ENCODE measurements around the gene TSSK3. TPM values are rescaled to one million over a fixed set of nuclear protein-coding genes. Genes with fewer than 3 reads are reported as not detected.

Gene TSSK3
- total RNA-seq, 1 experiment from 2014 or later: 2.6 TPM

DNA sequence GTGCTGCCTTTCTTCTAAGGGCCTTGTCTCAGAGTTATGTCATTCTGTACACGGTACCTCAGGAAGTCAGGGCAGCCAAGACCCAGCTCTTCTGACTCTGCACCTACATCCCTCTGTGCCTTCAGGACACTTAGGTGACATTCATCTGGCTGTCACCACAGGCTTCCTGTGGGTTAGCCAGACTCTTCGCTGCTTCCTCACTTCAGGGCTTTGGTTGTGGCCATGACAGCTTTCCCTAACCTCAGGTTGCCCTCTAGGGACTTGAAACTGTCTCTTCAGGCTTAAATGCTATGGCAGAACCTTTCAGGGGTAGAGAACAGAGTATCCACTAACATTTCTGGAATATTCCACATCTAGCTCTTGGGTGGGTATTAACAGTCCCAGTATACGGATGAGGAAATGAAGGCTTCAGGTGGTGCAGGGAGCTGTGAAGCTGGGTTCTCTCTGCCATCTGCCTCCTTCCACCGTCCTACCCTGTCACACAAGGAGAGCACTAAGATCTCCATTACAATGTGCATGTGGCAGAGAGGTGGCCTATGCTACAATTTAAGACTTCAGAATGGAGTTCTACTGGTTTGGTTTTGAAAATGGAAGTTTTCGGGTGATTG is 9.9 kb downstream of the TSSK3 start:
- BruUV-seq (replicated peaks): no TSS peak
- Mint-ChIP-seq H3K4me1 (ENCODE audit: low read depth, unreplicated experiment) (no peaks in the 10 kb centered on the region), H3K9me3 (ENCODE audit: unreplicated experiment) (no peaks in the 10 kb centered on the region), H3K36me3 (ENCODE audit: insufficient read depth, unreplicated experiment) (peaks cover 35% of the 10 kb centered on the region), H3K27ac (ENCODE audit: unreplicated experiment) (no peak overlapping the region), H3K27me3 (ENCODE audit: insufficient read depth, unreplicated experiment) (no peaks in the 10 kb centered on the region), H3K4me3 (ENCODE audit: unreplicated experiment) (no peak overlapping the region)
- ChIA-PET POLR2A (no interaction called here), CTCF (interaction anchor here (1.1 kb wide), 1 partner anchor 157 kb away, joined by 3 read pairs; no protein-coding TSS in a partner anchor)
- H3K9me3 ChIP-seq: no peaks in the 10 kb centered on the region
- no peaks in the 10 kb centered on the region; the same call in 1 of the 2 replicates for H3K36me3 ChIP-seq (ENCODE audit: control insufficient read depth, insufficient read depth, low read length)
- no peak overlapping the region for H3K4me3 ChIP-seq (ENCODE audit: low read depth, low read length)
- DNase-seq: no peak
- intact Hi-C loops (cut with micrococcal nuclease; ENCODE audit: unreplicated experiment): no loop called here
- no peaks in the 10 kb centered on the region for H3K4me1 ChIP-seq
- no peaks in the 10 kb centered on the region for H3K27me3 ChIP-seq (replicated peaks; ENCODE audit: control insufficient read depth, insufficient read depth, low read length)
- TF ChIP-seq, protein P1, sequence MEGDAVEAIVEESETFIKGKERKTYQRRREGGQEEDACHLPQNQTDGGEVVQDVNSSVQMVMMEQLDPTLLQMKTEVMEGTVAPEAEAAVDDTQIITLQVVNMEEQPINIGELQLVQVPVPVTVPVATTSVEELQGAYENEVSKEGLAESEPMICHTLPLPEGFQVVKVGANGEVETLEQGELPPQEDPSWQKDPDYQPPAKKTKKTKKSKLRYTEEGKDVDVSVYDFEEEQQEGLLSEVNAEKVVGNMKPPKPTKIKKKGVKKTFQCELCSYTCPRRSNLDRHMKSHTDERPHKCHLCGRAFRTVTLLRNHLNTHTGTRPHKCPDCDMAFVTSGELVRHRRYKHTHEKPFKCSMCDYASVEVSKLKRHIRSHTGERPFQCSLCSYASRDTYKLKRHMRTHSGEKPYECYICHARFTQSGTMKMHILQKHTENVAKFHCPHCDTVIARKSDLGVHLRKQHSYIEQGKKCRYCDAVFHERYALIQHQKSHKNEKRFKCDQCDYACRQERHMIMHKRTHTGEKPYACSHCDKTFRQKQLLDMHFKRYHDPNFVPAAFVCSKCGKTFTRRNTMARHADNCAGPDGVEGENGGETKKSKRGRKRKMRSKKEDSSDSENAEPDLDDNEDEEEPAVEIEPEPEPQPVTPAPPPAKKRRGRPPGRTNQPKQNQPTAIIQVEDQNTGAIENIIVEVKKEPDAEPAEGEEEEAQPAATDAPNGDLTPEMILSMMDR (IDR thresholded peaks at IDR 0.05; ENCODE audit: insufficient read depth in 1 of 2, low read depth in 1 of 2, low read length in 1 of 2, severe bottlenecking in 1 of 2, unreplicated experiment in 1 of 2): no peak

- intact Hi-C loops (cut with micrococcal nuclease; ENCODE audit: unreplicated experiment): no loop called here
- ChIA-PET POLR2A (no interaction called here), CTCF (no interaction called here)
- no peaks in the 10 kb centered on the region for H3K27me3 ChIP-seq (replicated peaks; ENCODE audit: control insufficient read depth, insufficient read depth, low read length)
- H3K4me3 Mint-ChIP-seq (ENCODE audit: unreplicated experiment): no peak overlapping the region
- H3K27me3 Mint-ChIP-seq (ENCODE audit: insufficient read depth, unreplicated experiment): no peaks in the 10 kb centered on the region
- H3K27ac Mint-ChIP-seq (ENCODE audit: unreplicated experiment): no peak overlapping the region
- no peaks in the 10 kb centered on the region; the same call in 1 of the 2 replicates for H3K36me3 ChIP-seq (ENCODE audit: control insufficient read depth, insufficient read depth, low read length)
- no TSS peak for BruUV-seq (replicated peaks)
- H3K4me3 ChIP-seq (ENCODE audit: low read depth, low read length): no peak overlapping the region
- H3K4me1 Mint-ChIP-seq (ENCODE audit: low read depth, unreplicated experiment): no peaks in the 10 kb centered on the region
- H3K4me1 ChIP-seq: no peaks in the 10 kb centered on the region
- DNase-seq: no peak
- TF ChIP-seq, protein P1 (IDR thresholded peaks at IDR 0.05; ENCODE audit: insufficient read depth in 1 of 2, low read depth in 1 of 2, low read length in 1 of 2, severe bottlenecking in 1 of 2, unreplicated experiment in 1 of 2): no peak
- H3K9me3 Mint-ChIP-seq (ENCODE audit: unreplicated experiment): no peaks in the 10 kb centered on the region
- H3K36me3 Mint-ChIP-seq (ENCODE audit: insufficient read depth, unreplicated experiment): peaks cover 45% of the 10 kb centered on the region
- no peaks in the 10 kb centered on the region for H3K9me3 ChIP-seq
Observed at GRCh38 chr1:32373996-32374592, 11.8 kb downstream of the TSSK3 start.

GRCh38 chr1:32376199-32376598 is 13.9 kb downstream of the TSSK3 start:
- peaks cover 61% of the 10 kb centered on the region for H3K36me3 Mint-ChIP-seq (ENCODE audit: insufficient read depth, unreplicated experiment)
- DNase-seq: no peak
- no peaks in the 10 kb centered on the region for H3K9me3 Mint-ChIP-seq (ENCODE audit: unreplicated experiment)
- intact Hi-C loops (cut with micrococcal nuclease; ENCODE audit: unreplicated experiment): no loop called here
- H3K27ac Mint-ChIP-seq (ENCODE audit: unreplicated experiment): no peak overlapping the region
- Histone ChIP-seq H3K27me3 (replicated peaks; ENCODE audit: control insufficient read depth, insufficient read depth, low read length) (no peaks in the 10 kb centered on the region), H3K9me3 (no peaks in the 10 kb centered on the region), H3K4me3 (ENCODE audit: low read depth, low read length) (no peak overlapping the region), H3K4me1 (no peaks in the 10 kb centered on the region), H3K36me3 (ENCODE audit: control insufficient read depth, insufficient read depth, low read length) (no peaks in the 10 kb centered on the region; the same call in 1 of the 2 replicates)
- H3K4me1 Mint-ChIP-seq (ENCODE audit: low read depth, unreplicated experiment): no peaks in the 10 kb centered on the region
- ChIA-PET CTCF (interaction anchor here (0.5 kb wide), 1 partner anchor 131 kb away, joined by 3 read pairs; no protein-coding TSS in a partner anchor), POLR2A (no interaction called here)
- H3K27me3 Mint-ChIP-seq (ENCODE audit: insufficient read depth, unreplicated experiment): no peaks in the 10 kb centered on the region
- TF ChIP-seq, protein P1 (IDR thresholded peaks at IDR 0.05; ENCODE audit: insufficient read depth in 1 of 2, low read depth in 1 of 2, low read length in 1 of 2, severe bottlenecking in 1 of 2, unreplicated experiment in 1 of 2): no peak
- no peak overlapping the region for H3K4me3 Mint-ChIP-seq (ENCODE audit: unreplicated experiment)
- no TSS peak for BruUV-seq (replicated peaks)
